Cerebellar nuclear complex (tissue), 1 donor: Measurements from ENCODE around the gene FAM83C.
"Not testable (repeated sequence)": the region's sequence is repeated elsewhere in the genome, so short reads cannot be mapped to it uniquely, and the experiment has no call there.

ENCODE experiments used
- DNase-seq, 2 experiments: peaks; one replicate each; lab custom pipeline; 2025; lab: John Stamatoyannopoulos, UW

The FAM83C gene

GRCh38 chr20:35318502-35319157 is 26.4 kb upstream of the FAM83C start:
- no peak for DNase-seq

- DNase-seq, result no peak
These were observed 25.4 kb upstream of the FAM83C start for GRCh38 chr20:35317416-35318210.

- no peak for DNase-seq
These were observed 23.9 kb upstream of the FAM83C start for GRCh38 chr20:35316086-35316485.

GRCh38 chr20:35315632-35316020 is 23.4 kb upstream of the FAM83C start:
- not testable (repeated sequence) for DNase-seq

GRCh38 chr20:35314816-35315631 is 22.8 kb upstream of the FAM83C start:
- no peak for DNase-seq

- DNase-seq, result no peak
These were observed 20.1 kb upstream of the FAM83C start for GRCh38 chr20:35312318-35312717.

GRCh38 chr20:35311822-35312221 is 19.6 kb upstream of the FAM83C start:
- no peak for DNase-seq

- DNase-seq, result no peak
These were observed 19.2 kb upstream of the FAM83C start for GRCh38 chr20:35311409-35311808.

GRCh38 chr20:35307666-35308653 is 15.7 kb upstream of the FAM83C start:
- peak in 1 of 2 experiments; percentile 16 for DNase-seq

GRCh38 chr20:35306931-35307517 is 14.8 kb upstream of the FAM83C start:
- no peak for DNase-seq

- DNase-seq, result no peak
These were observed 13.7 kb upstream of the FAM83C start for GRCh38 chr20:35305682-35306556.

- no peak for DNase-seq
These were observed 12.7 kb upstream of the FAM83C start for GRCh38 chr20:35304956-35305355.

GRCh38 chr20:35303735-35304491 is 11.7 kb upstream of the FAM83C start:
- peak in 1 of 2 experiments; percentile 68 for DNase-seq

GRCh38 chr20:35303382-35303734 is 11.1 kb upstream of the FAM83C start:
- DNase-seq, result no peak

- DNase-seq, result no peak
These were observed 10.5 kb upstream of the FAM83C start for GRCh38 chr20:35302421-35303335.

- DNase-seq, result no peak
These were observed 9.2 kb upstream of the FAM83C start for GRCh38 chr20:35301426-35301825.

- DNase-seq, result no peak
These were observed 8.4 kb upstream of the FAM83C start for GRCh38 chr20:35300469-35301262.
